Endothelial cell (in vitro differentiated cells): ENCODE measurements around the gene CAMTA1. TPM values are rescaled to one million over a fixed set of nuclear protein-coding genes. Genes with fewer than 3 reads are reported as not detected.

Experiments used
- DNase-seq: peaks from one replicate; pipeline ENCODE4 v3.0.0; 2021; ENCODE audit warnings: low spot score
- H3K27ac Mint-ChIP-seq: one replicate; pipeline ENCODE4 v1.8.0; 2021; ENCODE audit warnings: mixed read lengths, inconsistent platforms; ENCODE audit not compliant: unreplicated experiment
- H3K27me3 Mint-ChIP-seq: one replicate; pipeline ENCODE4 v1.8.0; 2021; ENCODE audit warnings: mild to moderate bottlenecking, moderate library complexity, mixed read lengths, inconsistent platforms; ENCODE audit not compliant: unreplicated experiment
- H3K36me3 Mint-ChIP-seq: one replicate; pipeline ENCODE4 v1.8.0; 2021; ENCODE audit warnings: mild to moderate bottlenecking, low read depth, mixed read lengths, inconsistent platforms; ENCODE audit not compliant: unreplicated experiment
- H3K4me1 Mint-ChIP-seq: one replicate; pipeline ENCODE4 v1.8.0; 2021; ENCODE audit warnings: mild to moderate bottlenecking, mixed read lengths, inconsistent platforms; ENCODE audit not compliant: unreplicated experiment
- H3K4me3 Mint-ChIP-seq: one replicate; pipeline ENCODE4 v1.8.0; 2021; ENCODE audit warnings: mild to moderate bottlenecking, mixed read lengths, inconsistent platforms; ENCODE audit not compliant: unreplicated experiment
- H3K9me3 Mint-ChIP-seq: one replicate; pipeline ENCODE4 v1.8.0; 2021; ENCODE audit warnings: mixed read lengths, inconsistent platforms; ENCODE audit not compliant: unreplicated experiment
- total RNA-seq: library from RNA; stranded (reverse); fragmentation: NEBNext Ultra II Directional; extraction: Animal tissue kit (Norgen Biotek cat#: 25700); gene quantifications from one replicate; pipeline ENCODE4 v1.2.1, GENCODE V29; 2021; ENCODE audit not compliant: unreplicated experiment
- TF ChIP-seq, protein P1 (sequence below): fragments of 200-600 bp; sonication (generic); IDR thresholded peaks from one replicate; pipeline ENCODE4 v1.5.0; 2021; ENCODE audit warnings: antibody characterized with exemption; ENCODE audit not compliant: unreplicated experiment

Gene CAMTA1
- total RNA-seq, 1 donor from 2014 or later: 87.3 TPM

DNA sequence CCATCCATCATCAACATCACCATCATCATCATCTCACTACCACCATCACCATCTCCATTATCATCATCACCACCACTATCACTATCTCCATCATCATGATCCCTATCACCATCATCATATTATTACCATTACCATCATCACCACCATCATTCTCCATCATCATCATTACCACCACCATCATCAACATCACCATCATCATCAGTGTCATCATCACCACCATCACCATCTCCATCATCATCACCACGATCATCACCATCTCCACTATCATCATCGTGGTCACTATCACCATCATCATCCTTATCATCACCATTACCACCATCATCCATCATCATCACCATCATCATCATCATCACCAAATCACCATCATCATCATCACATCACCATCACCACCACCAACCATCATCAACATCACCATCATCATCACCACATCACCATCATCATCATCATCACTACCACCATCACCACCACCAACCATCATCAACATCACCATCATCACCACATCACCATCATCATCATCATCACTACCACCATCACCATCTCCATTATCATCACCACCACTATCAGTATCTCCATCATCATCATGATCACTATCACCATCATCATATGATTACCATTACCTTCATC is 783.8 kb downstream of the CAMTA1 start:
- no peaks in the 10 kb centered on the region for H3K9me3 Mint-ChIP-seq
- H3K36me3 Mint-ChIP-seq: no peaks in the 10 kb centered on the region
- H3K27me3 Mint-ChIP-seq: no peaks in the 10 kb centered on the region
- no peak overlapping the region for H3K4me3 Mint-ChIP-seq
- H3K4me1 Mint-ChIP-seq: peaks cover 2% of the 10 kb centered on the region
- no peak for DNase-seq
- TF ChIP-seq, protein P1, sequence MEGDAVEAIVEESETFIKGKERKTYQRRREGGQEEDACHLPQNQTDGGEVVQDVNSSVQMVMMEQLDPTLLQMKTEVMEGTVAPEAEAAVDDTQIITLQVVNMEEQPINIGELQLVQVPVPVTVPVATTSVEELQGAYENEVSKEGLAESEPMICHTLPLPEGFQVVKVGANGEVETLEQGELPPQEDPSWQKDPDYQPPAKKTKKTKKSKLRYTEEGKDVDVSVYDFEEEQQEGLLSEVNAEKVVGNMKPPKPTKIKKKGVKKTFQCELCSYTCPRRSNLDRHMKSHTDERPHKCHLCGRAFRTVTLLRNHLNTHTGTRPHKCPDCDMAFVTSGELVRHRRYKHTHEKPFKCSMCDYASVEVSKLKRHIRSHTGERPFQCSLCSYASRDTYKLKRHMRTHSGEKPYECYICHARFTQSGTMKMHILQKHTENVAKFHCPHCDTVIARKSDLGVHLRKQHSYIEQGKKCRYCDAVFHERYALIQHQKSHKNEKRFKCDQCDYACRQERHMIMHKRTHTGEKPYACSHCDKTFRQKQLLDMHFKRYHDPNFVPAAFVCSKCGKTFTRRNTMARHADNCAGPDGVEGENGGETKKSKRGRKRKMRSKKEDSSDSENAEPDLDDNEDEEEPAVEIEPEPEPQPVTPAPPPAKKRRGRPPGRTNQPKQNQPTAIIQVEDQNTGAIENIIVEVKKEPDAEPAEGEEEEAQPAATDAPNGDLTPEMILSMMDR: no peak
- no peak overlapping the region for H3K27ac Mint-ChIP-seq

GRCh38 chr1:7570311-7570710 is 785.1 kb downstream of the CAMTA1 start:
- DNase-seq: no peak
- H3K36me3 Mint-ChIP-seq: peaks cover under 1% of the 10 kb centered on the region
- H3K27ac Mint-ChIP-seq: no peak overlapping the region
- peaks cover 2% of the 10 kb centered on the region for H3K4me1 Mint-ChIP-seq
- no peaks in the 10 kb centered on the region for H3K27me3 Mint-ChIP-seq
- no peak overlapping the region for H3K4me3 Mint-ChIP-seq
- TF ChIP-seq, protein P1: no peak
- H3K9me3 Mint-ChIP-seq: no peaks in the 10 kb centered on the region

- Mint-ChIP-seq H3K36me3 (peaks cover 4% of the 10 kb centered on the region), H3K27ac (no peak overlapping the region), H3K9me3 (no peaks in the 10 kb centered on the region), H3K4me1 (peaks cover 6% of the 10 kb centered on the region), H3K4me3 (no peak overlapping the region), H3K27me3 (no peaks in the 10 kb centered on the region)
- TF ChIP-seq, protein P1: no peak
- DNase-seq: no peak
Observed at GRCh38 chr1:7572654-7573152, 787.4 kb downstream of the CAMTA1 start.

GRCh38 chr1:7573481-7573880 is 788.2 kb downstream of the CAMTA1 start:
- peaks cover 6% of the 10 kb centered on the region for H3K4me1 Mint-ChIP-seq
- no peak for DNase-seq
- H3K9me3 Mint-ChIP-seq: no peaks in the 10 kb centered on the region
- H3K36me3 Mint-ChIP-seq: peaks cover 4% of the 10 kb centered on the region
- TF ChIP-seq, protein P1: no peak
- H3K4me3 Mint-ChIP-seq: no peak overlapping the region
- no peak overlapping the region for H3K27ac Mint-ChIP-seq
- no peaks in the 10 kb centered on the region for H3K27me3 Mint-ChIP-seq
